GM23338 (cell line): Measurements from ENCODE around the gene PAX4. TPM values are rescaled to one million over a fixed set of nuclear protein-coding genes. Genes with fewer than 3 reads are reported as not detected.

Experiments used
- ATAC-seq: fragments of 200-7000 bp; cut with Tn5 transposase; 3 replicates; pipeline ENCODE4 v1.9.1; 2020
- DNase-seq: peaks from one replicate; pipeline ENCODE4 v3.0.0-alpha.2; 2015; ENCODE audit warnings: low spot score
- H2AFZ ChIP-seq: fragments of 200-600 bp; sonication (generic); 2 replicates; pipeline ENCODE4 v1.8.0; 2016; ENCODE audit warnings: antibody characterized with exemption, mild to moderate bottlenecking, moderate library complexity
- H3F3A ChIP-seq: fragments of 200-600 bp; sonication (generic); replicated peaks from 2 replicates; pipeline ENCODE4 v1.8.0; 2017; ENCODE audit warnings: antibody characterized with exemption, mixed run types, low read depth
- H3K27ac ChIP-seq: fragments of 200-600 bp; sonication (generic); 2 replicates; pipeline ENCODE4 v1.6.1; 2016; ENCODE audit warnings: low read depth
- H3K27me3 ChIP-seq: fragments of 200-600 bp; sonication (generic); 2 replicates; pipeline ENCODE4 v1.8.0; 2016; ENCODE audit warnings: mild to moderate bottlenecking, mixed run types, moderate library complexity; ENCODE audit not compliant: insufficient read depth
- H3K36me3 ChIP-seq: fragments of 200-600 bp; sonication (generic); 2 replicates; pipeline ENCODE4 v1.8.0; 2016; ENCODE audit warnings: mild to moderate bottlenecking; ENCODE audit not compliant: insufficient read depth
- H3K4me1 ChIP-seq: fragments of 200-600 bp; sonication (generic); 2 replicates; pipeline ENCODE4 v1.8.0; 2016; ENCODE audit warnings: mild to moderate bottlenecking, moderate library complexity; ENCODE audit not compliant: insufficient read depth
- H3K4me2 ChIP-seq: fragments of 200-600 bp; sonication (generic); 2 replicates; pipeline ENCODE4 v1.7.1; 2017; ENCODE audit warnings: mixed run types
- H3K4me3 ChIP-seq: fragments of 200-600 bp; sonication (generic); 2 replicates; pipeline ENCODE4 v1.6.1; 2016; ENCODE audit warnings: mixed run types
- H3K79me2 ChIP-seq: fragments of 200-600 bp; sonication (generic); replicated peaks from 2 replicates; pipeline ENCODE4 v1.8.0; 2017; ENCODE audit warnings: mild to moderate bottlenecking; ENCODE audit not compliant: insufficient read depth
- H3K9me2 ChIP-seq: fragments of 200-600 bp; sonication (generic); 2 replicates; pipeline ENCODE4 v1.8.0; 2017; ENCODE audit not compliant: insufficient read depth
- H4K20me1 ChIP-seq: fragments of 200-600 bp; sonication (generic); replicated peaks from 2 replicates; pipeline ENCODE4 v1.8.0; 2017; ENCODE audit warnings: mild to moderate bottlenecking; ENCODE audit not compliant: insufficient read depth
- H3K27ac Mint-ChIP-seq: 2 replicates; pipeline ENCODE4 v1.8.0; 2020; ENCODE audit warnings: inconsistent platforms, mild to moderate bottlenecking, moderate library complexity, mixed read lengths
- H3K27me3 Mint-ChIP-seq: 3 replicates; pipeline ENCODE4 v1.8.0; 2022; ENCODE audit warnings: low read depth, mild to moderate bottlenecking, moderate library complexity, mixed read lengths, inconsistent platforms; ENCODE audit not compliant: insufficient read depth, poor library complexity
- H3K36me3 Mint-ChIP-seq: 3 replicates; pipeline ENCODE4 v1.8.0; 2021; ENCODE audit warnings: low read depth, mild to moderate bottlenecking, inconsistent platforms, moderate library complexity, mixed read lengths
- H3K4me1 Mint-ChIP-seq: 3 replicates; pipeline ENCODE4 v1.8.0; 2020; ENCODE audit warnings: mild to moderate bottlenecking, inconsistent platforms, mixed read lengths
- H3K4me3 Mint-ChIP-seq: 3 replicates; pipeline ENCODE4 v1.8.0; 2021; ENCODE audit warnings: moderate library complexity, mild to moderate bottlenecking, inconsistent platforms, mixed read lengths
- H3K9me3 Mint-ChIP-seq: 3 replicates; pipeline ENCODE4 v1.8.0; 2020; ENCODE audit warnings: moderate library complexity, mild to moderate bottlenecking, inconsistent platforms, mixed read lengths
- CREB1 ChIP-seq: fragments of 250-450 bp; sonication (Bioruptor Pico); IDR thresholded peaks from 2 replicates; pipeline ENCODE4 v1.5.0; 2020; ENCODE audit warnings: low read depth, mild to moderate bottlenecking, moderate library complexity
- EZH2 ChIP-seq: fragments of 200-600 bp; sonication (generic); IDR thresholded peaks from one replicate; pipeline ENCODE4 v1.8.0; 2017; ENCODE audit warnings: antibody characterized with exemption, mild to moderate bottlenecking, low read depth; ENCODE audit not compliant: unreplicated experiment
- EZH2phosphoT487 ChIP-seq: fragments of 200-600 bp; sonication (generic); IDR thresholded peaks from one replicate; pipeline ENCODE4 v1.8.1; 2018; ENCODE audit warnings: antibody characterized with exemption; ENCODE audit not compliant: unreplicated experiment
- JUNB ChIP-seq: IDR thresholded peaks from one replicate; pipeline ENCODE4 v1.6.1; 2016; ENCODE audit warnings: antibody characterized with exemption; ENCODE audit not compliant: unreplicated experiment
- NANOG ChIP-seq: IDR thresholded peaks from 2 replicates; pipeline ENCODE4 v1.6.1; 2016; ENCODE audit warnings: antibody characterized with exemption, borderline replicate concordance
- POLR2AphosphoS5 ChIP-seq: IDR thresholded peaks from 2 replicates; pipeline ENCODE4 v1.6.1; 2016; ENCODE audit warnings: antibody characterized with exemption, low read depth
- STAT1 ChIP-seq: IDR thresholded peaks from one replicate; pipeline ENCODE4 v1.6.1; 2016; ENCODE audit warnings: antibody characterized with exemption; ENCODE audit not compliant: unreplicated experiment
- ZNF331 ChIP-seq: fragments of 250-450 bp; sonication (Bioruptor Pico); IDR thresholded peaks from 2 replicates; pipeline ENCODE4 v1.5.0; 2020; ENCODE audit warnings: low read depth, mild to moderate bottlenecking, moderate library complexity
- polyA plus RNA-seq: library from polyadenylated mRNA; unstranded; fragments of >200 nt; fragmentation: Nextera tagmentation; extraction: Ambion mirVana; gene quantifications from 2 replicates; pipeline ENCODE4 v1.2.1, GENCODE V29; 2016
- total RNA-seq: library from RNA; depleted of rRNA; stranded (reverse); fragments of >200 nt; shearing (Covaris generic); gene quantifications from 2 replicates; pipeline ENCODE4 v1.2.3, GENCODE V29; 2014
- TF ChIP-seq, protein P1 (sequence below), 2 experiments: fragments of 200-600 bp in 1 of 2; sonication (generic) in 1 of 2; conservative IDR thresholded peaks; 2 replicates each; pipeline versions ENCODE4 v1.5.1 to v1.6.1; 2016 to 2017; ENCODE audit warnings: antibody characterized with exemption in 2 of 2, low read depth in 2 of 2, mild to moderate bottlenecking in 2 of 2, moderate library complexity in 1 of 2
- TF ChIP-seq, protein P2 (sequence below): IDR thresholded peaks from one replicate; pipeline ENCODE4 v1.6.1; 2018; ENCODE audit warnings: antibody characterized with exemption; ENCODE audit not compliant: unreplicated experiment
- TF ChIP-seq, protein P3 (sequence below): IDR thresholded peaks from 2 replicates; pipeline ENCODE4 v1.6.1; 2016; ENCODE audit warnings: antibody characterized with exemption
- TF ChIP-seq, protein P4 (sequence below): fragments of 250-450 bp; sonication (Bioruptor Pico); IDR thresholded peaks from 2 replicates; pipeline ENCODE4 v1.5.0; 2020; ENCODE audit warnings: mild to moderate bottlenecking, moderate library complexity

PAX4 gene
- total and polyA plus RNA-seq, 2 experiments from 2014 or later: not detected

DNA sequence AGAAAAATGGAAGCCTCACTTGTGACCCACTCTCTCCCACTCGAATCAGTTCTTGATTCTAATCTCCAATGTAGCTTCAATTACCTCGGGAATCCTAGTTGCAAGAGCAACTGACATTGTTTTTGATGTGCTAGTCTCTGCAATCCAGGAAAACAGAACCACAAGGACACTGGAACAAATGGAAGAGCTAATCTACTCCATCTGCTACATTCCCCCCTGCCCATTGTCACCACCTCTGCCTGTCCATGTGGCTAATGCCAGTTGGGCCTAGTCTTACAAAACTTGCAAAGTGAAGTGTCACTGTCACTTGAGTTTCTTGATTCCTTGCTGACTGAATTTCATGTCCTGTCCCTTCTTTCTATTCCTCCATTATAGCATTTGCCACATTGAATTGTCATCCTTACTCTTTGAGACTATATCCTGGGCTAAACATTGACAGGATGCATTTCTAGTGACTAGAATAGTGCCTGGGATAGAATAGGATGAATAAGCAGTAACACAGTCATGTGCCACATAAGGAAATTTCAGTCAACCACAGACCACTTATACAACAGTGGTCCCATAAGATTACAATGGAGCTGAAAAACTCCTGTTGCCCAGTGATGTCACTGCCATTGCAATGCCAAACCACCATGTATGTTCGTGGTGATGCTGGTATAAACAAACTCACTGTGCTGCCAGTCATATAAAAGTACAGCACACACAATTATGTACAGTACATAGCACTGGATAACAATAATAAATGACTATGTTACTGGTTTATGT lies 46.0 kb downstream of the PAX4 start:
- Histone ChIP-seq H3K79me2 (no peaks in the 10 kb centered on the region), H3K9me2 (0 out of 2 replicates have a peak, but pooled peaks cover 4% of the 10 kb centered on the region), H2AFZ (no peak overlapping the region), H3F3A (no peaks in the 10 kb centered on the region), H3K36me3 (no peaks in the 10 kb centered on the region), H3K4me2 (no peak overlapping the region), H4K20me1 (no peaks in the 10 kb centered on the region; the same call in 1 of the 2 replicates), H3K27ac (no peak overlapping the region), H3K27me3 (no peaks in the 10 kb centered on the region), H3K4me3 (no peak overlapping the region), H3K4me1 (no peaks in the 10 kb centered on the region)
- Mint-ChIP-seq H3K4me3 (no peak overlapping the region), H3K9me3 (no peaks in the 10 kb centered on the region), H3K27ac (no peak overlapping the region), H3K27me3 (no peaks in the 10 kb centered on the region), H3K36me3 (no peaks in the 10 kb centered on the region), H3K4me1 (no peaks in the 10 kb centered on the region; the same call in 2 of the 3 replicates)
- TF ChIP-seq, protein P1, sequence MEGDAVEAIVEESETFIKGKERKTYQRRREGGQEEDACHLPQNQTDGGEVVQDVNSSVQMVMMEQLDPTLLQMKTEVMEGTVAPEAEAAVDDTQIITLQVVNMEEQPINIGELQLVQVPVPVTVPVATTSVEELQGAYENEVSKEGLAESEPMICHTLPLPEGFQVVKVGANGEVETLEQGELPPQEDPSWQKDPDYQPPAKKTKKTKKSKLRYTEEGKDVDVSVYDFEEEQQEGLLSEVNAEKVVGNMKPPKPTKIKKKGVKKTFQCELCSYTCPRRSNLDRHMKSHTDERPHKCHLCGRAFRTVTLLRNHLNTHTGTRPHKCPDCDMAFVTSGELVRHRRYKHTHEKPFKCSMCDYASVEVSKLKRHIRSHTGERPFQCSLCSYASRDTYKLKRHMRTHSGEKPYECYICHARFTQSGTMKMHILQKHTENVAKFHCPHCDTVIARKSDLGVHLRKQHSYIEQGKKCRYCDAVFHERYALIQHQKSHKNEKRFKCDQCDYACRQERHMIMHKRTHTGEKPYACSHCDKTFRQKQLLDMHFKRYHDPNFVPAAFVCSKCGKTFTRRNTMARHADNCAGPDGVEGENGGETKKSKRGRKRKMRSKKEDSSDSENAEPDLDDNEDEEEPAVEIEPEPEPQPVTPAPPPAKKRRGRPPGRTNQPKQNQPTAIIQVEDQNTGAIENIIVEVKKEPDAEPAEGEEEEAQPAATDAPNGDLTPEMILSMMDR (conservative IDR thresholded peaks at IDR 0.05; ENCODE audit: low read depth in 2 of 2): no peak
- TF ChIP-seq NANOG: no peak
- TF ChIP-seq STAT1: no peak
- TF ChIP-seq, protein P2, sequence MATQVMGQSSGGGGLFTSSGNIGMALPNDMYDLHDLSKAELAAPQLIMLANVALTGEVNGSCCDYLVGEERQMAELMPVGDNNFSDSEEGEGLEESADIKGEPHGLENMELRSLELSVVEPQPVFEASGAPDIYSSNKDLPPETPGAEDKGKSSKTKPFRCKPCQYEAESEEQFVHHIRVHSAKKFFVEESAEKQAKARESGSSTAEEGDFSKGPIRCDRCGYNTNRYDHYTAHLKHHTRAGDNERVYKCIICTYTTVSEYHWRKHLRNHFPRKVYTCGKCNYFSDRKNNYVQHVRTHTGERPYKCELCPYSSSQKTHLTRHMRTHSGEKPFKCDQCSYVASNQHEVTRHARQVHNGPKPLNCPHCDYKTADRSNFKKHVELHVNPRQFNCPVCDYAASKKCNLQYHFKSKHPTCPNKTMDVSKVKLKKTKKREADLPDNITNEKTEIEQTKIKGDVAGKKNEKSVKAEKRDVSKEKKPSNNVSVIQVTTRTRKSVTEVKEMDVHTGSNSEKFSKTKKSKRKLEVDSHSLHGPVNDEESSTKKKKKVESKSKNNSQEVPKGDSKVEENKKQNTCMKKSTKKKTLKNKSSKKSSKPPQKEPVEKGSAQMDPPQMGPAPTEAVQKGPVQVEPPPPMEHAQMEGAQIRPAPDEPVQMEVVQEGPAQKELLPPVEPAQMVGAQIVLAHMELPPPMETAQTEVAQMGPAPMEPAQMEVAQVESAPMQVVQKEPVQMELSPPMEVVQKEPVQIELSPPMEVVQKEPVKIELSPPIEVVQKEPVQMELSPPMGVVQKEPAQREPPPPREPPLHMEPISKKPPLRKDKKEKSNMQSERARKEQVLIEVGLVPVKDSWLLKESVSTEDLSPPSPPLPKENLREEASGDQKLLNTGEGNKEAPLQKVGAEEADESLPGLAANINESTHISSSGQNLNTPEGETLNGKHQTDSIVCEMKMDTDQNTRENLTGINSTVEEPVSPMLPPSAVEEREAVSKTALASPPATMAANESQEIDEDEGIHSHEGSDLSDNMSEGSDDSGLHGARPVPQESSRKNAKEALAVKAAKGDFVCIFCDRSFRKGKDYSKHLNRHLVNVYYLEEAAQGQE: no peak
- TF ChIP-seq JUNB: no peak
- TF ChIP-seq EZH2: no peak
- TF ChIP-seq CREB1: no peak
- no peak for TF ChIP-seq POLR2AphosphoS5
- TF ChIP-seq EZH2phosphoT487: no peak
- TF ChIP-seq, protein P3, sequence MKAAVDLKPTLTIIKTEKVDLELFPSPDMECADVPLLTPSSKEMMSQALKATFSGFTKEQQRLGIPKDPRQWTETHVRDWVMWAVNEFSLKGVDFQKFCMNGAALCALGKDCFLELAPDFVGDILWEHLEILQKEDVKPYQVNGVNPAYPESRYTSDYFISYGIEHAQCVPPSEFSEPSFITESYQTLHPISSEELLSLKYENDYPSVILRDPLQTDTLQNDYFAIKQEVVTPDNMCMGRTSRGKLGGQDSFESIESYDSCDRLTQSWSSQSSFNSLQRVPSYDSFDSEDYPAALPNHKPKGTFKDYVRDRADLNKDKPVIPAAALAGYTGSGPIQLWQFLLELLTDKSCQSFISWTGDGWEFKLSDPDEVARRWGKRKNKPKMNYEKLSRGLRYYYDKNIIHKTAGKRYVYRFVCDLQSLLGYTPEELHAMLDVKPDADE: no peak
- no peak for TF ChIP-seq ZNF331 (CRISPR knock-in tag)
- TF ChIP-seq, protein P4, sequence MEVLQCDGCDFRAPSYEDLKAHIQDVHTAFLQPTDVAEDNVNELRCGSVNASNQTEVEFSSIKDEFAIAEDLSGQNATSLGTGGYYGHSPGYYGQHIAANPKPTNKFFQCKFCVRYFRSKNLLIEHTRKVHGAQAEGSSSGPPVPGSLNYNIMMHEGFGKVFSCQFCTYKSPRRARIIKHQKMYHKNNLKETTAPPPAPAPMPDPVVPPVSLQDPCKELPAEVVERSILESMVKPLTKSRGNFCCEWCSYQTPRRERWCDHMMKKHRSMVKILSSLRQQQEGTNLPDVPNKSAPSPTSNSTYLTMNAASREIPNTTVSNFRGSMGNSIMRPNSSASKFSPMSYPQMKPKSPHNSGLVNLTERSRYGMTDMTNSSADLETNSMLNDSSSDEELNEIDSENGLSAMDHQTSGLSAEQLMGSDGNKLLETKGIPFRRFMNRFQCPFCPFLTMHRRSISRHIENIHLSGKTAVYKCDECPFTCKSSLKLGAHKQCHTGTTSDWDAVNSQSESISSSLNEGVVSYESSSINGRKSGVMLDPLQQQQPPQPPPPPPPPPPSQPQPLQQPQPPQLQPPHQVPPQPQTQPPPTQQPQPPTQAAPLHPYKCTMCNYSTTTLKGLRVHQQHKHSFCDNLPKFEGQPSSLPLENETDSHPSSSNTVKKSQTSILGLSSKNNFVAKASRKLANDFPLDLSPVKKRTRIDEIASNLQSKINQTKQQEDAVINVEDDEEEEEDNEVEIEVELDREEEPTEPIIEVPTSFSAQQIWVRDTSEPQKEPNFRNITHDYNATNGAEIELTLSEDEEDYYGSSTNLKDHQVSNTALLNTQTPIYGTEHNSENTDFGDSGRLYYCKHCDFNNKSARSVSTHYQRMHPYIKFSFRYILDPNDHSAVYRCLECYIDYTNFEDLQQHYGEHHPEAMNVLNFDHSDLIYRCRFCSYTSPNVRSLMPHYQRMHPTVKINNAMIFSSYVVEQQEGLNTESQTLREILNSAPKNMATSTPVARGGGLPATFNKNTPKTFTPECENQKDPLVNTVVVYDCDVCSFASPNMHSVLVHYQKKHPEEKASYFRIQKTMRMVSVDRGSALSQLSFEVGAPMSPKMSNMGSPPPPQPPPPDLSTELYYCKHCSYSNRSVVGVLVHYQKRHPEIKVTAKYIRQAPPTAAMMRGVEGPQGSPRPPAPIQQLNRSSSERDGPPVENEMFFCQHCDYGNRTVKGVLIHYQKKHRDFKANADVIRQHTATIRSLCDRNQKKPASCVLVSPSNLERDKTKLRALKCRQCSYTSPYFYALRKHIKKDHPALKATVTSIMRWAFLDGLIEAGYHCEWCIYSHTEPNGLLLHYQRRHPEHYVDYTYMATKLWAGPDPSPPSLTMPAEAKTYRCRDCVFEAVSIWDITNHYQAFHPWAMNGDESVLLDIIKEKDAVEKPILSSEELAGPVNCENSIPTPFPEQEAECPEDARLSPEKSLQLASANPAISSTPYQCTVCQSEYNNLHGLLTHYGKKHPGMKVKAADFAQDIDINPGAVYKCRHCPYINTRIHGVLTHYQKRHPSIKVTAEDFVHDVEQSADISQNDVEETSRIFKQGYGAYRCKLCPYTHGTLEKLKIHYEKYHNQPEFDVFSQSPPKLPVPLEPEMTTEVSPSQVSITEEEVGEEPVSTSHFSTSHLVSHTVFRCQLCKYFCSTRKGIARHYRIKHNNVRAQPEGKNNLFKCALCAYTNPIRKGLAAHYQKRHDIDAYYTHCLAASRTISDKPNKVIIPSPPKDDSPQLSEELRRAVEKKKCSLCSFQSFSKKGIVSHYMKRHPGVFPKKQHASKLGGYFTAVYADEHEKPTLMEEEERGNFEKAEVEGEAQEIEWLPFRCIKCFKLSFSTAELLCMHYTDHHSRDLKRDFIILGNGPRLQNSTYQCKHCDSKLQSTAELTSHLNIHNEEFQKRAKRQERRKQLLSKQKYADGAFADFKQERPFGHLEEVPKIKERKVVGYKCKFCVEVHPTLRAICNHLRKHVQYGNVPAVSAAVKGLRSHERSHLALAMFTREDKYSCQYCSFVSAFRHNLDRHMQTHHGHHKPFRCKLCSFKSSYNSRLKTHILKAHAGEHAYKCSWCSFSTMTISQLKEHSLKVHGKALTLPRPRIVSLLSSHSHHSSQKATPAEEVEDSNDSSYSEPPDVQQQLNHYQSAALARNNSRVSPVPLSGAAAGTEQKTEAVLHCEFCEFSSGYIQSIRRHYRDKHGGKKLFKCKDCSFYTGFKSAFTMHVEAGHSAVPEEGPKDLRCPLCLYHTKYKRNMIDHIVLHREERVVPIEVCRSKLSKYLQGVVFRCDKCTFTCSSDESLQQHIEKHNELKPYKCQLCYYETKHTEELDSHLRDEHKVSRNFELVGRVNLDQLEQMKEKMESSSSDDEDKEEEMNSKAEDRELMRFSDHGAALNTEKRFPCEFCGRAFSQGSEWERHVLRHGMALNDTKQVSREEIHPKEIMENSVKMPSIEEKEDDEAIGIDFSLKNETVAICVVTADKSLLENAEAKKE (CRISPR knock-in tag): no peak
- ATAC-seq: no peak
- DNase-seq: no peak
